Endothelial cell (in vitro differentiated cells): ENCODE data around the gene AOX1. TPM values are rescaled to one million over a fixed set of nuclear protein-coding genes. Genes with fewer than 3 reads are reported as not detected.
"Not testable (repeated sequence)": the region's sequence is repeated elsewhere in the genome, so short reads cannot be mapped to it uniquely, and the experiment has no call there.

Source experiments
- DNase-seq: peaks from one replicate; pipeline ENCODE4 v3.0.0; 2021; ENCODE audit warnings: low spot score
- H3K27ac Mint-ChIP-seq: one replicate; pipeline ENCODE4 v1.8.0; 2021; ENCODE audit warnings: mixed read lengths, inconsistent platforms; ENCODE audit not compliant: unreplicated experiment
- H3K27me3 Mint-ChIP-seq: one replicate; pipeline ENCODE4 v1.8.0; 2021; ENCODE audit warnings: mild to moderate bottlenecking, moderate library complexity, mixed read lengths, inconsistent platforms; ENCODE audit not compliant: unreplicated experiment
- H3K36me3 Mint-ChIP-seq: one replicate; pipeline ENCODE4 v1.8.0; 2021; ENCODE audit warnings: mild to moderate bottlenecking, low read depth, mixed read lengths, inconsistent platforms; ENCODE audit not compliant: unreplicated experiment
- H3K4me1 Mint-ChIP-seq: one replicate; pipeline ENCODE4 v1.8.0; 2021; ENCODE audit warnings: mild to moderate bottlenecking, mixed read lengths, inconsistent platforms; ENCODE audit not compliant: unreplicated experiment
- H3K4me3 Mint-ChIP-seq: one replicate; pipeline ENCODE4 v1.8.0; 2021; ENCODE audit warnings: mild to moderate bottlenecking, mixed read lengths, inconsistent platforms; ENCODE audit not compliant: unreplicated experiment
- H3K9me3 Mint-ChIP-seq: one replicate; pipeline ENCODE4 v1.8.0; 2021; ENCODE audit warnings: mixed read lengths, inconsistent platforms; ENCODE audit not compliant: unreplicated experiment
- total RNA-seq: library from RNA; stranded (reverse); fragmentation: NEBNext Ultra II Directional; extraction: Animal tissue kit (Norgen Biotek cat#: 25700); gene quantifications from one replicate; pipeline ENCODE4 v1.2.1, GENCODE V29; 2021; ENCODE audit not compliant: unreplicated experiment
- TF ChIP-seq, protein P1 (sequence below): fragments of 200-600 bp; sonication (generic); IDR thresholded peaks from one replicate; pipeline ENCODE4 v1.5.0; 2021; ENCODE audit warnings: antibody characterized with exemption; ENCODE audit not compliant: unreplicated experiment

The AOX1 gene
- total RNA-seq, 1 donor from 2014 or later = 0.80 TPM

DNA sequence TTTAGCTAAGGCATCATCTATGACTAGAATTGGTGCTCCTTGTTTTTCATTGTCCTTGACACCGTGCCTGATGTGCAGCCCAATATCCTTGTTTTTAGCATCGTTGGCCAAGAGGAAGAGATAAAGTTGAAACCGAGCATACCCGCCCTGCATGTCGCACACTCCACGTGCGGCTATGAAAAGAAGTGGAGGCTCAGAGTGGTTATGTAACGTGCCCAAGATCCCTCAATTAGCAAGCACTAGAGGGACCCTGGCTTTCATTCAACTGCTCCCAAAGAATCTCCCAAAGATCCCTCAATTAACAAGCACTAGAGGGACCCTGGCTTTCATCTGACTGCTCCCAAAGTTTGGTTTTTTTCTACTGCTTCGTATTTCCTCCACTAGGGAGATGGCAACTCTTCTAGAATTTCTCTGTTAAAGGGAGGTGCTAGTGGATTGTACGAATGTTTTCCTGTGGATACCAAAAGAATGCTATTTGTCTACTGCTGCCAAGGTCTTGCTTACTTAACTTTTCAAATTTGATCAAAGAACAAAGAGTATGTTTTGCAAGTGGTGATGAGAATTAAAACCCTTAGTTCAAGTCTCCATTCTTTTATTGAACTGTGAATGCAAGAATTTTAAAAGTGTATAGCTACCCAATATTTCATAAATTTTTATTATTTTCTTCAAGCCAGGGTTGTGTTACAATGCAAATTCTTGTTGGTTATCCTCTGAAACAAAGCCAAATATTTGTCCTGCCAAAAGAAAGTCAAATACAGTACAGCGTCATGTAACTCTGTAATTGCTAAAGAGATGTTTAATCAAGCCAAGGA lies 92.1 kb downstream of the AOX1 start:
- no peak for DNase-seq
- Mint-ChIP-seq H3K36me3 (no peaks in the 10 kb centered on the region), H3K27ac (no peak overlapping the region), H3K4me1 (peaks cover 12% of the 10 kb centered on the region), H3K27me3 (peaks cover 2% of the 10 kb centered on the region), H3K9me3 (no peaks in the 10 kb centered on the region), H3K4me3 (no peak overlapping the region)
- TF ChIP-seq, protein P1, sequence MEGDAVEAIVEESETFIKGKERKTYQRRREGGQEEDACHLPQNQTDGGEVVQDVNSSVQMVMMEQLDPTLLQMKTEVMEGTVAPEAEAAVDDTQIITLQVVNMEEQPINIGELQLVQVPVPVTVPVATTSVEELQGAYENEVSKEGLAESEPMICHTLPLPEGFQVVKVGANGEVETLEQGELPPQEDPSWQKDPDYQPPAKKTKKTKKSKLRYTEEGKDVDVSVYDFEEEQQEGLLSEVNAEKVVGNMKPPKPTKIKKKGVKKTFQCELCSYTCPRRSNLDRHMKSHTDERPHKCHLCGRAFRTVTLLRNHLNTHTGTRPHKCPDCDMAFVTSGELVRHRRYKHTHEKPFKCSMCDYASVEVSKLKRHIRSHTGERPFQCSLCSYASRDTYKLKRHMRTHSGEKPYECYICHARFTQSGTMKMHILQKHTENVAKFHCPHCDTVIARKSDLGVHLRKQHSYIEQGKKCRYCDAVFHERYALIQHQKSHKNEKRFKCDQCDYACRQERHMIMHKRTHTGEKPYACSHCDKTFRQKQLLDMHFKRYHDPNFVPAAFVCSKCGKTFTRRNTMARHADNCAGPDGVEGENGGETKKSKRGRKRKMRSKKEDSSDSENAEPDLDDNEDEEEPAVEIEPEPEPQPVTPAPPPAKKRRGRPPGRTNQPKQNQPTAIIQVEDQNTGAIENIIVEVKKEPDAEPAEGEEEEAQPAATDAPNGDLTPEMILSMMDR = no peak

GRCh38 chr2:200679127-200679526 lies 93.3 kb downstream of the AOX1 start:
- H3K27ac Mint-ChIP-seq = no peak overlapping the region
- H3K4me3 Mint-ChIP-seq = no peak overlapping the region

DNA sequence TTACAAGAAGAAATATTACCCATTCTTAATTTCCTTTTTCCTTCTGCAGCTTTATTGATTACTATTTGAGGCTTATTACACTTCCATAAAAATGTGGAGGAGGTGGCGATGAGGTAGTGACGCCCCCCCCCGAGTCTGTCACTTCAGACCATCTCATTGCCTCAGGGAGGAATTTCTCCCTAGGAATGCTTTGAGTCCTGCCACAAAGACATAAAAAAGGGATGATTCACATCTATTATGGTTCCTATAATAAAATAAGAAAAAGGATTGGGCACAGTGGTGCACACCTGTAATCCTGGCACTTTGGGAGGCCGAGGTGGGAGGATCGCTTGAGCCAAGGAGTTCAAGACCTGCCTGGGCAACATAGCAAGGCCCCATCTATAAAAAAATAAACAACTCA lies 93.7 kb downstream of the AOX1 start:
- TF ChIP-seq, protein P1 = no peak
- peaks cover 2% of the 10 kb centered on the region for H3K4me1 Mint-ChIP-seq
- no peaks in the 10 kb centered on the region for H3K36me3 Mint-ChIP-seq
- H3K27ac Mint-ChIP-seq = no peak overlapping the region
- no peaks in the 10 kb centered on the region for H3K27me3 Mint-ChIP-seq
- no peak overlapping the region for H3K4me3 Mint-ChIP-seq
- DNase-seq = no peak
- H3K9me3 Mint-ChIP-seq = no peaks in the 10 kb centered on the region

More at GRCh38 chr2:200679127-200679526, 93.3 kb downstream of the AOX1 start:
- TF ChIP-seq, protein P1 = no peak
- no peaks in the 10 kb centered on the region for H3K36me3 Mint-ChIP-seq
- no peaks in the 10 kb centered on the region for H3K9me3 Mint-ChIP-seq
- no peaks in the 10 kb centered on the region for H3K27me3 Mint-ChIP-seq
- DNase-seq = no peak
- peaks cover 2% of the 10 kb centered on the region for H3K4me1 Mint-ChIP-seq

DNA sequence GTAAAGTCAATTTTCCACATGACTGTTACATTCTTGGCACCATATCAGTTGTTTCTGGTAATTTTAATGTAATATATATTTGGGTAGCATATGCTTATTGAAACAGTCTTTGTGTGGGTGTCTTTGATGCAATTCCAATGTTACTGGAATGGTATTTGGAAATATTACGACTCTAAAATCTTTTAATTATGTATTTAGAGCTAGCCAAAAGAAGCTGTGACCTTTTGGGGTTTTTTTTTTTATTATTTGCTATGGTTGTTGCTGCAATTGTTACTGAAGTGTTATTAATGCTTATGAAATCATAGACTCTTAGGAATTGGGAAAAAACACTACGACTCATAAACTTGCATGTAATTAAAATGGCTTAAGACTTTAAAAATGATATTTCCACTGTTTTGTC lies 95.9 kb downstream of the AOX1 start:
- Mint-ChIP-seq H3K27me3 (no peaks in the 10 kb centered on the region), H3K27ac (no peak overlapping the region), H3K4me3 (no peak overlapping the region), H3K36me3 (peaks cover 5% of the 10 kb centered on the region), H3K4me1 (no peaks in the 10 kb centered on the region), H3K9me3 (no peaks in the 10 kb centered on the region)
- TF ChIP-seq, protein P1 = no peak
- DNase-seq = no peak

GRCh38 chr2:200682407-200682806 lies 96.6 kb downstream of the AOX1 start:
- not testable (repeated sequence) for DNase-seq, H3K4me3 Mint-ChIP-seq, H3K9me3 Mint-ChIP-seq, H3K27me3 Mint-ChIP-seq, H3K36me3 Mint-ChIP-seq, H3K27ac Mint-ChIP-seq, H3K4me1 Mint-ChIP-seq
